ENCODE data around the gene CERS6.

The CERS6 gene

GRCh38 chr2:168821577-168821976 is 365.5 kb downstream of the CERS6 start:
- no peak for DNase-seq
- Histone ChIP-seq H3K4me3 (ENCODE audit: low read depth, low read length) (no peak overlapping the region), H3K36me3 (no peaks in the 10 kb centered on the region)

GRCh38 chr2:168821992-168822391 is 365.9 kb downstream of the CERS6 start:
- DNase-seq: no peak
- no peaks in the 10 kb centered on the region for H3K36me3 ChIP-seq
- H3K9me3 ChIP-seq: no peaks in the 10 kb centered on the region
- H3K4me3 ChIP-seq (ENCODE audit: low read depth, low read length): no peak overlapping the region
- no peaks in the 10 kb centered on the region for H3K4me1 ChIP-seq
- no peaks in the 10 kb centered on the region for H3K27me3 ChIP-seq
- TF ChIP-seq CTCF (IDR thresholded peaks at IDR 0.05; ENCODE audit: low read depth, low read length): no peak

More at GRCh38 chr2:168821577-168821976, 365.5 kb downstream of the CERS6 start:
- TF ChIP-seq CTCF (IDR thresholded peaks at IDR 0.05; ENCODE audit: low read depth, low read length): no peak
- Histone ChIP-seq H3K9me3 (no peaks in the 10 kb centered on the region), H3K4me1 (no peaks in the 10 kb centered on the region), H3K27me3 (no peaks in the 10 kb centered on the region)

All from BE2C (cell line).